NB4 (cell line): ENCODE measurements around the gene JAKMIP3.
"Not testable (repeated sequence)": the region's sequence is repeated elsewhere in the genome, so short reads cannot be mapped to it uniquely, and the experiment has no call there.

Source experiments
- DNase-seq: peaks from one replicate; pipeline ENCODE4 v3.0.0; 2010; ENCODE audit warnings: low read depth
- H3K4me3 ChIP-seq: one replicate; pipeline ENCODE4 v1.5.1; 2011; ENCODE audit warnings: mild to moderate bottlenecking, low read depth, low read length, moderate library complexity
- CTCF ChIP-seq: IDR thresholded peaks from one replicate; pipeline ENCODE4 v1.5.1; 2012; ENCODE audit warnings: low read depth, low read length
- MAX ChIP-seq: IDR thresholded peaks from 2 replicates; pipeline ENCODE4 v1.6.1; 2011; ENCODE audit warnings: low read depth, low read length
- MYC ChIP-seq: IDR thresholded peaks from 2 replicates; pipeline ENCODE4 v1.6.1; 2011; ENCODE audit warnings: low read depth, low read length
- POLR2A ChIP-seq: IDR thresholded peaks from 2 replicates; pipeline ENCODE4 v1.6.1; 2011; ENCODE audit warnings: mild to moderate bottlenecking; ENCODE audit not compliant: insufficient read length; ENCODE audit errors: extremely low read depth

JAKMIP3 gene

GRCh38 chr10:132076578-132077081 is 10.9 kb downstream of the JAKMIP3 start:
- no peak for DNase-seq
- H3K4me3 ChIP-seq: no peak overlapping the region
- TF ChIP-seq MAX (no peak), CTCF (no peak), POLR2A (no peak), MYC (no peak)

GRCh38 chr10:132077091-132077490 is 11.3 kb downstream of the JAKMIP3 start:
- no peak overlapping the region for H3K4me3 ChIP-seq
- DNase-seq: no peak
- TF ChIP-seq POLR2A: no peak
- no peak for TF ChIP-seq MYC
- no peak for TF ChIP-seq CTCF

- DNase-seq: no peak
- no peak for TF ChIP-seq MAX
- TF ChIP-seq CTCF: no peak
- no peak for TF ChIP-seq MYC
- no peak for TF ChIP-seq POLR2A
- H3K4me3 ChIP-seq: no peak overlapping the region
Measured at GRCh38 chr10:132078746-132079345, 13.1 kb downstream of the JAKMIP3 start.

- not testable (repeated sequence) for DNase-seq, H3K4me3 ChIP-seq
Measured at GRCh38 chr10:132084384-132084783, 18.6 kb downstream of the JAKMIP3 start.

GRCh38 chr10:132093236-132093635 is 27.5 kb downstream of the JAKMIP3 start:
- DNase-seq, H3K4me3 ChIP-seq: not testable (repeated sequence)

- TF ChIP-seq MAX (no peak), POLR2A (no peak), MYC (no peak), CTCF (no peak)
- no peak for DNase-seq
Measured at GRCh38 chr10:132094581-132095234, 29.0 kb downstream of the JAKMIP3 start.

More at GRCh38 chr10:132094581-132095234, 29.0 kb downstream of the JAKMIP3 start:
- H3K4me3 ChIP-seq: no peak overlapping the region
